K562 (cell line): Measurements from ENCODE around the gene ATP5F1D. TPM values are rescaled to one million over a fixed set of nuclear protein-coding genes. Genes with fewer than 3 reads are reported as not detected.

Experiments used
- ELF1 ChIP-seq: fragments of 200-800 bp; sonication (Bioruptor generic); IDR thresholded peaks from 2 replicates; pipeline ENCODE4 v1.6.1; 2016; ENCODE audit warnings: missing genetic modification characterization, missing compliant biosample characterization
- ETV5 ChIP-seq: sonication (generic); formaldehyde crosslinking; IDR thresholded peaks from 2 replicates; pipeline ENCODE4 v1.4.0; 2020; ENCODE audit warnings: low read depth, mild to moderate bottlenecking, missing genetic modification reagents
- HDGF ChIP-seq: fragments of 450-650 bp; IDR thresholded peaks from 2 replicates; pipeline ENCODE4 v1.6.1; 2016
- ILF3 ChIP-seq: fragments of 450-650 bp; IDR thresholded peaks from 2 replicates; pipeline ENCODE4 v1.6.1; 2018; ENCODE audit warnings: antibody characterized with exemption, mild to moderate bottlenecking, moderate library complexity, borderline replicate concordance
- LEF1 ChIP-seq: fragments of 450-650 bp; IDR thresholded peaks from 2 replicates; pipeline ENCODE4 v1.6.1; 2016; ENCODE audit warnings: mild to moderate bottlenecking
- MLLT1 ChIP-seq, 2 experiments: fragments of 450-650 bp; IDR thresholded peaks; 2 replicates each; pipeline ENCODE4 v1.6.1; 2016
- MYNN ChIP-seq, 2 experiments: sonication (generic); formaldehyde crosslinking in 1 of 2; IDR thresholded peaks; 2 replicates each; pipeline versions ENCODE4 v1.5.0 to v1.6.1; 2016 to 2020; ENCODE audit warnings: antibody characterized with exemption in 1 of 2, missing genetic modification reagents in 1 of 2
- POLR2G ChIP-seq: fragments of 200-400 bp; formaldehyde crosslinking; IDR thresholded peaks from 2 replicates; pipeline ENCODE4 v1.6.1; 2017; ENCODE audit warnings: low read depth, mild to moderate bottlenecking, antibody characterized with exemption, low read length, moderate library complexity
- RAD21 ChIP-seq, 2 experiments: fragments of 250-450 bp in 1 of 2; fragments of 450-650 bp in 1 of 2; sonication (Bioruptor Pico) in 1 of 2; formaldehyde crosslinking in 1 of 2; IDR thresholded peaks in 1 of 2; conservative IDR thresholded peaks in 1 of 2; 2 replicates each; pipeline versions ENCODE4 v1.4.0 to v1.8.0; 2020 to 2022; ENCODE audit warnings: mild to moderate bottlenecking in 2 of 2, moderate library complexity in 1 of 2
- RAD51 ChIP-seq: fragments of 450-650 bp; IDR thresholded peaks from 2 replicates; pipeline ENCODE4 v1.7.1; 2016; ENCODE audit warnings: low read depth, mild to moderate bottlenecking, borderline replicate concordance
- RBBP5 ChIP-seq: fragments of 200-600 bp; sonication (generic); IDR thresholded peaks from 2 replicates; pipeline ENCODE4 v1.6.1; 2012; ENCODE audit warnings: borderline replicate concordance, mild to moderate bottlenecking, low read length, control low read depth, inconsistent platforms; ENCODE audit not compliant: insufficient read depth, poor library complexity, severe bottlenecking
- RBFOX2 ChIP-seq: fragments of 200-400 bp; formaldehyde crosslinking; IDR thresholded peaks from 2 replicates; pipeline ENCODE4 v1.6.1; 2017; ENCODE audit warnings: low read depth, mild to moderate bottlenecking, low read length, moderate library complexity
- SP1 ChIP-seq: sonication (generic); formaldehyde crosslinking; IDR thresholded peaks from 2 replicates; pipeline ENCODE4 v1.8.1; 2022; ENCODE audit warnings: mild to moderate bottlenecking, missing genetic modification reagents
- TFAM ChIP-seq: fragments of 250-450 bp; sonication (Bioruptor Pico); conservative IDR thresholded peaks from 2 replicates; pipeline ENCODE4 v1.5.0; 2021; ENCODE audit warnings: mild to moderate bottlenecking, moderate library complexity
- TFAP4 ChIP-seq: sonication (generic); formaldehyde crosslinking; IDR thresholded peaks from 2 replicates; pipeline ENCODE4 v1.8.0; 2022; ENCODE audit warnings: missing genetic modification reagents, mild to moderate bottlenecking, moderate library complexity, borderline replicate concordance
- TOE1 ChIP-seq, 2 experiments: fragments of 450-650 bp in 1 of 2; sonication (generic) in 1 of 2; formaldehyde crosslinking in 1 of 2; IDR thresholded peaks; 2 replicates each; pipeline versions ENCODE4 v1.7.1 to v1.8.0; 2016 to 2022; ENCODE audit warnings: borderline replicate concordance in 2 of 2, mild to moderate bottlenecking in 2 of 2, antibody characterized with exemption in 1 of 2, inconsistent platforms in 1 of 2, low read depth in 1 of 2, missing genetic modification reagents in 1 of 2, moderate library complexity in 1 of 2
- TRIM24 ChIP-seq, 2 experiments: fragments of 450-650 bp; IDR thresholded peaks; 2 replicates each; pipeline ENCODE4 v1.6.1; 2016
- TRIM28 ChIP-seq: fragments of 450-650 bp; IDR thresholded peaks from 2 replicates; pipeline ENCODE4 v1.6.1; 2017
- XRCC4 ChIP-seq: IDR thresholded peaks from one replicate; pipeline ENCODE4 v1.6.1; 2011; ENCODE audit not compliant: insufficient read depth, insufficient read length; ENCODE audit errors: extremely low read depth
- ZBTB33 ChIP-seq: sonication (generic); formaldehyde crosslinking; IDR thresholded peaks from 2 replicates; pipeline ENCODE4 v1.8.1; 2023; ENCODE audit warnings: mild to moderate bottlenecking, missing genetic modification reagents
- ZNF3 ChIP-seq: fragments of 250-450 bp; sonication (Bioruptor Pico); IDR thresholded peaks from 2 replicates; pipeline ENCODE4 v1.5.0; 2021; ENCODE audit warnings: mild to moderate bottlenecking, moderate library complexity
- polyA plus RNA-seq, 8 experiments: library from polyadenylated mRNA; depleted of rRNA in 4 of 8; stranded (reverse) in 5 of 8; unstranded in 3 of 8; fragments of >200 nt; fragmentation: Nextera tagmentation in 2 of 8; fragmentation: Illumina TruSeq in 1 of 8; extraction: Ambion mirVana in 2 of 8; extraction: Trizol in 1 of 8; gene quantifications; 2 replicates each; pipeline versions ENCODE4 v1.2.1 to v1.2.3, GENCODE V29; 2011 to 2014; ENCODE audit warnings: inconsistent platforms in 1 of 8, missing spikeins in 1 of 8
- total RNA-seq, 7 experiments: library from RNA; depleted of rRNA in 6 of 7; stranded (reverse); fragments of >200 nt in 6 of 7; fragmentation: Illumina TruSeq in 2 of 7; extraction: Trizol in 2 of 7; gene quantifications; 2 replicates each; pipeline versions ENCODE4 v1.2.1 to v1.2.3, GENCODE V29; 2011 to 2021; ENCODE audit warnings: low replicate concordance in 1 of 7
- TF ChIP-seq, protein P1 (sequence below): IDR thresholded peaks from 2 replicates; pipeline ENCODE4 v1.6.1; 2011; ENCODE audit not compliant: insufficient read length; ENCODE audit errors: extremely low read depth

ATP5F1D gene
- total and polyA plus RNA-seq, 9 of the 15 experiments (the other 6 are each of a cell fraction or from before 2014, with no cell fraction given): 3.9 to 409 (median 36.8) TPM

- no peak for TF ChIP-seq ILF3
- TF ChIP-seq TFAP4 (CRISPR knock-in tag): no peak
- no peak for TF ChIP-seq RBBP5
- no peak for TF ChIP-seq ELF1
- no peak for TF ChIP-seq TFAM (CRISPR knock-in tag)
- TF ChIP-seq TOE1 (IDR thresholded peaks at IDR 0.05; ENCODE audit: borderline replicate concordance): no peak
- TF ChIP-seq TOE1 (CRISPR knock-in tag; IDR thresholded peaks at IDR 0.05; ENCODE audit: borderline replicate concordance, low read depth): no peak
- TF ChIP-seq RBFOX2: no peak; the same call in 1 of the 2 replicates
- peak; percentile 35; the same call in 1 of the 2 replicates for TF ChIP-seq ZBTB33
- TF ChIP-seq, protein P1, sequence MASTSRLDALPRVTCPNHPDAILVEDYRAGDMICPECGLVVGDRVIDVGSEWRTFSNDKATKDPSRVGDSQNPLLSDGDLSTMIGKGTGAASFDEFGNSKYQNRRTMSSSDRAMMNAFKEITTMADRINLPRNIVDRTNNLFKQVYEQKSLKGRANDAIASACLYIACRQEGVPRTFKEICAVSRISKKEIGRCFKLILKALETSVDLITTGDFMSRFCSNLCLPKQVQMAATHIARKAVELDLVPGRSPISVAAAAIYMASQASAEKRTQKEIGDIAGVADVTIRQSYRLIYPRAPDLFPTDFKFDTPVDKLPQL: no peak
- no peak for TF ChIP-seq ETV5
- peak in 1 of 2 experiments; percentile 31; a peak in 2 of 4 replicates for TF ChIP-seq RAD21 (CRISPR knock-in tag; conservative IDR thresholded peaks at IDR 0.05 in 1 of 2, IDR thresholded peaks at IDR 0.05 in 1 of 2)
- TF ChIP-seq POLR2G: peak; percentile 67
- TF ChIP-seq TRIM28: no peak
- TF ChIP-seq RAD51: no peak
- no peak for TF ChIP-seq MYNN (IDR thresholded peaks at IDR 0.05)
- no peak for TF ChIP-seq MYNN (CRISPR knock-in tag; IDR thresholded peaks at IDR 0.05)
- TF ChIP-seq MLLT1 (IDR thresholded peaks at IDR 0.05): no peak
- TF ChIP-seq ZNF3 (CRISPR knock-in tag): no peak
- no peak for TF ChIP-seq XRCC4
- no peak for TF ChIP-seq HDGF
- no peak for TF ChIP-seq LEF1
- TF ChIP-seq SP1 (CRISPR knock-in tag): no peak
- no peak for TF ChIP-seq TRIM24 (IDR thresholded peaks at IDR 0.05)
These were observed 20.3 kb upstream of the ATP5F1D start (continued) for GRCh38 chr19:1220976-1221903.
